Retina (tissue), 1 donor: ENCODE measurements around the gene TPSB2.
A peak's percentile ranks its signal among the peaks of the same experiment; 100 is the strongest.
"Not testable (repeated sequence)": the region's sequence is repeated elsewhere in the genome, so short reads cannot be mapped to it uniquely, and the experiment has no call there.

ENCODE experiments used
- DNase-seq: peaks from one replicate; pipeline ENCODE4 v3.0.0-alpha.2; 2016

Gene TPSB2

GRCh38 chr16:1199347-1200013, 30.5 kb downstream of the TPSB2 start:
- DNase-seq = no peak

GRCh38 chr16:1198671-1199346, 31.2 kb downstream of the TPSB2 start:
- not testable (repeated sequence) for DNase-seq

GRCh38 chr16:1198194-1198593, 31.8 kb downstream of the TPSB2 start:
- DNase-seq = no peak

DNA sequence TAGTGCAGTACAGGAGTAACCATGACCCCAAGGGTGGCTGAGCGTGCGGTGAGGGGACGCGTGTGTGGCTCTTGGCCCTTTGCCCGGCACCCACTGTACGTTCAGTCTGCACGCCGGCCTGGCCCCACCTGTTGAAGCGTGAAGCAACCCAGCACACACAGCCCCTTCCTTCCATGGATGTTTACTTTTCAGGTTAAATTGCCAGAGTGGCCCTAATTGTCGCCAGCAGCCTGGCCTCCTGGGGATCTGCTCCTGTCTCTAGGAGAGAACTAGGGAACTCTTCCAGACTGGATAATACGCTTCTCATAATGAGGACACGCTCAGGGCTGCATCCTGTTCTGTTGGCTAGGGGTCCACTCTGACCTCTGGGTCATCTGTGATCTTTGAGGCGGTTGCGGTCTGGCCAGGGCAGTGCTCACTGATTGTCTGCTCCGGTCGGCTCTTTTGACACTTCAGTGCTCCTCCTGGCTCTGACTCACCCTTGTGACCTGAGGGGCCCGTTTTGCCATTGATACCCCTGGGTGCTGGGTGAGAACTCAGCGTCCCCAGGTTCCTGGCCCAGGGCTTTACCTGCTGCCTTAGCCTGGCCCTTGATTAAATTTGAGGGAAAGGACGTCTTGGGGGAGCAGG, 32.6 kb downstream of the TPSB2 start:
- DNase-seq = no peak

DNA sequence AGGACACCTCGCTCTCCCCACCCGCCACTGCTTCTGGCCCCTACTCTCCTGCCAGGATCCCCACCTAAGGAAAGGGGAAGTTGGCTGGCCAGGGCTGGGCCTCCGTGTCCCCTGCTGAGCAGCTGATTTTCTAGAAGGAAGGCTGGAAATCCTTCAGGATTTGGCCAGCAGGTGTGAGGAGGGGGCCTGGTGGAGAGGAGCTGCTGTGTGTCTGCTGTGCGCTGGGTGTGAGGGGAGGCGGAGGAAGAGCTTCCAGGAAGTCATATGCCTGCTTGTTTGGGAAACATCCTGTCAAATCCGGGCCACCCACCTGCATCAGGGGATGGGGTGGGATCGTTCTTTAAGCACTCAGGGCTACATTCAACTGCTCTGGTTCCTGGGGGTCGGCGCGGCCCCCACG, 33.5 kb downstream of the TPSB2 start:
- no peak for DNase-seq

- DNase-seq = no peak
Observed at GRCh38 chr16:1195393-1195666, 34.7 kb downstream of the TPSB2 start.

DNA sequence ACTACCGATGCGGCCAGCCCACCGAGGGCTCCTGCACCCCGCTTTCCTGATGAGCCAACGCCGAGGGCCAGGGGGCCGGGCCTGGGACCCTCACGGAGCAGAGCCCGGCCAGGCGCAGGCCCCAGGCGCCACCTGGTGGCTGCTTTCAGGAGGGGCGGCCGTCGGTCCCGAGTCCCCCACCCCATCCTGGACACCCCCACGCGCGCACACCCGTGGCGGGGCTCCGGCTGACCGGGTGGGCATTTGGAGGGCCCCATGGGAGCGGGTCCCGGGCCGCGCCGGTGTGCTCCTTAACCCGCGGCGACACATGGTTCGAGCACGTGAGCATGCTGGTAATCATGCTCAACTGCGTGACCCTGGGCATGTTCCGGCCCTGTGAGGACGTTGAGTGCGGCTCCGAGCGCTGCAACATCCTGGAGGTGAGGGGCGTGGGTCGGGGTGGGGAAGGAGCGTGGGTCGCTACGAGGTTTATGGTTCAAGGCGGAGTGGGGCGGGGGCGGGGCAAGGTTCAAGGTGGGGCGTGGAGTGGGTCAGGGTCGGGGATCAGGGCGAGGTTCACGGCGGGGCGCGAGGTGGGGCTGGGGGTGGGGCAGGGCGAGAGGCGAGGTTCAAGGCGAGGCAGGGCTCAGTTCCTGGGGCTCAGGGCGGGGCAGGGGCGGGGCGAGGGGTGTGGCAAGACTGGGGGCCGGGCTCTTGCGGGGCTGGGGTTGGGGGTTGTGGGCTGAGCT, 35.2 kb downstream of the TPSB2 start:
- DNase-seq = peak; percentile 86

DNA sequence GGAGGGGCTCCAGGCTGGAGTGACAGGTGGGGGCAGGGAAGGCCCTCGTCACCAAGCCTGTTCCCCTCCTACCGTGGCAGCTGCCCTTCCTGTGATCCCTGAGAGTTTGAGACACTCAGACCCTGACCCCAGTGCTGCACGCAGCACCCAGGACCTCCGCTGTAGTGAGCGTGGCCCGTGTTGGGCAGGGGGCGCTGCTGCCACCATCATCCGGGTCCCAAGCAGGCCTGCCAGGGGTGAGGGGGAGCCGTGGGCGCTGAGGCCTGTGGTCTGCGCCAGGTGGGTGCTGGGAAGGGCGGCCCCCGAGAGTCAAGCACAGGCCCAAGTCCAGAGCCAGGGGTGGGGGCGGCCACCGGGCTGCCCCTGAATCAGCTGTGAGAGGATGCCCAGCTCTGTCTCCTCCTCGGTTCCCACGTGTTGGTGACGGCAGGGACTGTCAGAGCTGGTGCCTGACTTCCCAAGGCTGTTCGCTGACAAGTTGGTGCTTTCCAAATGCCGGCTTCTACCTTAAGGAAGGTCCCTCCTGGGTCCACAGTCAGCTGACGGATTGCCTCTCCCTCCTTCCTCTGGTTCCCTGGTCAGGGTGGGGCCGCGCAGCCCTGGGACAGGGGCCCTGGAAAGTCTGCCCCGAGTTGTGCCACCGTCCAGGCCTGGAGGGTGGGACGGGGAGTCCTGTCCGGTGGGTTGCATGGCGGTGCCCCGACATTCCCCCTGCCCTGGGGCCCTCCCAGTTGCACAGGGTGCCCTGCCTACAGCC, 36.0 kb downstream of the TPSB2 start:
- no peak for DNase-seq

- DNase-seq = no peak
Observed at GRCh38 chr16:1193143-1193824, 36.7 kb downstream of the TPSB2 start.

DNA sequence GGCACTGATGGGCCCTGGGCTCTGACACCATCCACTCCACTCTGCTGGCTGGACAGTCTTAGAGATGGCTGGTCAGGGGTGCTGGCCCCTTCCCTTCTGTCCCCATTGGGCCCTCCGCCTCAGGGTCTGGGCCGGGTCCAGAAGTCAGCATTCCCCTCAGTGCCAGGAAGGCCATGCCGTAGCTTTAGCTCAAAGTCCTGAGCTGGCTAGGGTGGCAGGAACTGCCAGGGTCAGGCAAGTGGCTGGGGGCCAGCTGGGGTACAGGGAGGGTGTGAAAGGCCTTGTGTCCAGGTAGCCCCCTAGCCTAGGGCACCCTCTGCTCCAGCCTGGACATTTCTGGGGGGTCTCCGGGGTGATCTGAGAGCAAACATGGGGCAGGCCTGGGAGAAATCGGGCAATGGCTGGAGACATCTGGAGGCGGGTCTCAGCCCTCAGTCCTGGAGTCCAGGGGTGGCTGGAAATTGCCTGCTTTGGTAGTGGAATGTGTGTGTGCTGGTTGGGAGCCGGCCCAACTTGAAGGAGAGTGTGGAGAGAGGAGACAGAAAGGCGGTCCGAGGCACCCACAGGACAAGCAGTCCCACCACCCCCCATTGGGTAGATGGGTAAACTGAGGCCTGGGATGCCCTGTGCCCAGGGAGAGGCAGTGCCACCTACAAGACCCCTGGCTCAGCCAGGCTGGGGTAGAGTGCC, 37.5 kb downstream of the TPSB2 start:
- DNase-seq = no peak

DNA sequence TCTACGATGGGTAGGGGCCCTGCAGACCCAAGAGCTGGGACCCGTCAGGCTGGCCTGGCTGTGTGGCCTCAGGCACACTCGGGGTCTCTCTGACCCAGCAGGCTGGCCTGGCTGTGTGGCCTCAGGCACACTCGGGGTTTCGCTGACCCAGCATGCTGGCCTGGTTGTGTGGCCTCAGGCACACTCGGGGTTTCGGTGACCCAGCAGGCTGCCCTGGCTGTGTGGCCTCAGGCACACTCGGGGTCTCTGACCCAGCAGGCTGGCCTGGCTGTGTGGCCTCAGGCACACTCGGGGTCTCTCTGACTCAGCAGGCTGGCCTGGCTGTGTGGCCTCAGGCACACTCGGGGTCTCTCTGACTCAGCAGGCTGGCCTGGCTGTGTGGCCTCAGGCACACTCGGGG, 39.2 kb downstream of the TPSB2 start:
- not testable (repeated sequence) for DNase-seq

DNA sequence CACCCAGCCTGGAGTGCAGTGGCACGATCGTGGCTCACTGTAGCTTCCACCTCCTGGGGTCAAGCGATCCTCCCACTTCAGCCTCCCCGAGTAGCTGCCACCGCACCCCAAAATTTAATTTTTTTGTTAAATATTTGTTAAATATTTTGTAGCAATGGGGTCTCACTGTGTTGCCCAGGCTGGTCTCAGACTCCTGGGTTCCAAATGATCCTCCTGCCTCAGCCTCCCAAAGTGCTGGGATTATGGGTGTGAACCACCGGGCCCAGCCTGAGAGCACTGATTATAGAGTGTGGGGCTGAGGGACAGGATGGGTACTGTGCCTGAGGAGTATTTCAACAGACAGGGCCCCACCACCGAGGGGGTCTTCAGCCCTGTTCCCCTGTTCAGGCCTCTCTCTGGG, 40.5 kb downstream of the TPSB2 start:
- no peak for DNase-seq

DNA sequence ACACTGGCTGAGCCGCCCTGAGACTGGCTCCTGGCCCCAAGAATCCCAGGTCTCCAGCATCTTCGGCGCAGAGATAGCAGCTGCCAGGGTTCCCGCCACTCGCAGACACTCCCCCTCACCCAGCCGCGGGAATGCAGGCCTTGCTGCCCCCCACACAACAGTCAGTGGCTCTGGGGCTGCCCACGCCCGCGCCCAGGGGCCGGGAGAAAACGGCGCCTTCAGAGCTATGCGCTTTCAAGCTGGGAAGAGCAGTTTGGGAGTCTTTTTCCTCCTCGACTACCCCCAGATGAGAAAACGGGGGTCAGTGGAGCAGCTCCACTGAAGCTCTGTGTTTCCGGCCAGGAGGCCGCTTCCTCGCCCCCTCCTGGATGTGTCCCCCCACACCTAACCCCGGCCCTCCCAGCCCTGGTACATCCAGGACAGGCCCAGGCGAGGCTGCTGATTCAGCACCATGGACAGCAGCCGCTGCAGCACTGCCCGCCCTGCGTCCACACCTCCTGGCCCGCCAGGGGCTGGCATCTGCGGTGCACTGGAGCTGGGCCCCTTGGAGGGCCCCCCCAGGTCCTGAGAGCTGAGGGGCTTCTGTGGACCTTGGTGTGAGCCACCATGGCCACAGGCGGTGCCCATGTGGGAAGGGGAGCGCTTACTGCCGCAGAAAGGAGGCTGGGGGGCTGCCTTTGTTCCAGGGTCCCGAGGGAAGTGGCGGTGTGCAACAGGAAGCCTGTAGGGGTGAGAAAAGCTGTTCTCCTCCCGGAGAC, 41.4 kb downstream of the TPSB2 start:
- peak; percentile 76 for DNase-seq

GRCh38 chr16:1185460-1186207, 44.4 kb downstream of the TPSB2 start:
- DNase-seq = not testable (repeated sequence)

DNA sequence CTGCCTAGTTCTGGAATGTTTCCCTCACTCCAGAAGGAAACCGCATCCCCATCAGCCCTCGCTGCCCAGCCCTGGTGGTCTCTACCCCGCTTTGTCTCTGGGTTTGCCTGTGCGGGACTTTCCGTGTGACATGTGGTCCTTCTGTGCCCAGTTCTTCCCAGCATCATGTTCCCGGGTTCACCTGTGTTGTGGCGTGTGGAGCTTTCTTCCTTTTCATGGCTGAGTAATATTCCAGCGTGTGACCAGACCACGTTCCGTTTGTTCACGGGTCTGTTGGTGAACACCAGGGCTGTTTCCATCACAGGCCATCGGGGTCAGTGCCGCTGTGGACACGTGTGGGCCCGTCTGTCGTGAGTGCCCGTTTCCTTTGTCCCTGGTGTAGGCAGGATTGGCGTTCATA, 45.0 kb downstream of the TPSB2 start:
- no peak for DNase-seq

DNA sequence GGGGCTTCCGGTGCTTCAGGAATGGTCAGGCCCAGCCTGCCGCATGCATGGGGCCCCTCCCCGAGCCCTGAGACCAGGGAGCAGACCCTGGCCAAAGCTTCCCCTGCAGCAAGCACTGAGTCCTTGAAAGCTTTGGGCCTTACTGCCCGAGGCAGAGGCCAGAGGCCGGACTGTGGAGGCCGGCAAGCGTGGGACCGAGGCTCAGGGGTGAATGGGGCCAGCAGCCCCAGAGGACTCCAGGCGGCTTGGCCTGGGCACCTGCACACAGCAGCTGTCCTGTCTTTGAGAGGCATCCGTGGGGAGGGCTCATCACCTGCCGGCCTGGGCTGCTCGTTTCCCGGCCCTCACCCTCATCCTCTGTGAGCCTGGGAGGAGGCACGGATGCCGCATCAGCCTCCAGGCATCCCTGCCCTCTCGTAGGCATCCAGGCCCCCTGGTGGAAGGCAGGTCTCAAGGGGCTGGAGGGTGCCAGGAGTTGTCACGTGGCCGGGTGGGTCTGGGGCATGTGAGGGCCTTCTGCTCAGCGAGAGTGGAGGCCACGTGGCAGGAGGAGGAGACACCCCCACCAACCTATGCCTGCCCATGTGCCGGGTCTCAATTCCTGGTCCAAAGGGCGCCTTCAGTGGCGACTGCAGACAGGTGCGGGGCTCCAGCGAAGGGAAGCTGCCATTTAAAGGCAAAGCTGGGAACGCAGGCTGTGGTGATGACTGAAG, 45.7 kb downstream of the TPSB2 start:
- no peak for DNase-seq

DNA sequence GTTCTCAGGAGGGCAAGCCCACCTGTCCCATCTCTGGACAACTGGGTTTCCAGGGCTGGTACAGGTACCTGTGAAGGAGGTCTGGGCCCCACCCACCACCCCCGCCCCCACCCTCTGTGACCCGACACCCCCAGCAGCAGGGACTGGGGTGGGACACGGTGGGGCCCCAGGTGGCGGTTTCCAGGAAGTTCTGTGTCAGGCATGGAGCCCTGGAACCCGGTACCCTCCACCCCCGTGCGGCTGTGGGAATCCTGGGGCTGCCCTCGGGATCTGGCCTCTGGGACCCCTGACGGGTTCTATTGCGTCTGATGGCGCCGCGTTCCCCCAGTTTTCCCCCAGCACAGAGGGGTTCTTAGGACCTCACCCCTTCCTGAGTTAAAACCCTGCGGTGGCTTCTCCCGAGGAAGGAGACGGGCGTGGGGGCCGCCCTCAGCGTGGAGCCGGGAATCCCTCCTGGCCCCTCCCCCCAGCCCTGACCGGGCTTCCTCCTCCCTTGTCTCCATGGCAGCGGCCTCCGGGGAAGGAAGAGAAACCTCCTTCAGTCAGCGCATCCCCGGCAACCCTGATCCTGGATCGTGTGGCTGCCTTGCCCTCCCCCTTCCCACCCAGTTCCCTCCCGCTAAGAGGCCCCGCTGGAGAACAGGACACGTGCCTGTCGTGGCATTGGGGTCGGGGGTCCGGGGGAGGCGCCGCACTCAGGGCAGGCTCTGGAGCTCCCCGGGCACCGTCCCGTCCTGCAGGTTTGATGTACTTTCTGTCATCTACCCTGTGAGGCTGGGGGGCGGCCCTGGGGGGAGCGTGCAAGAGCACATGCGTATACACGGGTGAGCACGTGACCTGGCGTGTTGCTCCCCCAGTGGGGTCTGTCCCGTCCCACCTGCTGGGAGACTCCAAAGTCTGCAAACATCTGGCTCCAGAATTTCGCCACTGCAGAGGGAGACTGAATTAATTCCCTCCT, 46.8 kb downstream of the TPSB2 start:
- DNase-seq = peak; percentile 82

GRCh38 chr16:1182316-1182671, 47.7 kb downstream of the TPSB2 start:
- peak; percentile 66 for DNase-seq
